CD4-positive, alpha-beta T cell treated with Interleukin-17A for 4 hours (primary cell): ENCODE data around the gene NLE1.
"Not testable (repeated sequence)": the region's sequence is repeated elsewhere in the genome, so short reads cannot be mapped to it uniquely, and the experiment has no call there.

ENCODE experiments used
- DNase-seq: peaks from one replicate; pipeline ENCODE4 v3.0.0-alpha.2; 2020; ENCODE audit warnings: mixed read lengths

The NLE1 gene

DNA sequence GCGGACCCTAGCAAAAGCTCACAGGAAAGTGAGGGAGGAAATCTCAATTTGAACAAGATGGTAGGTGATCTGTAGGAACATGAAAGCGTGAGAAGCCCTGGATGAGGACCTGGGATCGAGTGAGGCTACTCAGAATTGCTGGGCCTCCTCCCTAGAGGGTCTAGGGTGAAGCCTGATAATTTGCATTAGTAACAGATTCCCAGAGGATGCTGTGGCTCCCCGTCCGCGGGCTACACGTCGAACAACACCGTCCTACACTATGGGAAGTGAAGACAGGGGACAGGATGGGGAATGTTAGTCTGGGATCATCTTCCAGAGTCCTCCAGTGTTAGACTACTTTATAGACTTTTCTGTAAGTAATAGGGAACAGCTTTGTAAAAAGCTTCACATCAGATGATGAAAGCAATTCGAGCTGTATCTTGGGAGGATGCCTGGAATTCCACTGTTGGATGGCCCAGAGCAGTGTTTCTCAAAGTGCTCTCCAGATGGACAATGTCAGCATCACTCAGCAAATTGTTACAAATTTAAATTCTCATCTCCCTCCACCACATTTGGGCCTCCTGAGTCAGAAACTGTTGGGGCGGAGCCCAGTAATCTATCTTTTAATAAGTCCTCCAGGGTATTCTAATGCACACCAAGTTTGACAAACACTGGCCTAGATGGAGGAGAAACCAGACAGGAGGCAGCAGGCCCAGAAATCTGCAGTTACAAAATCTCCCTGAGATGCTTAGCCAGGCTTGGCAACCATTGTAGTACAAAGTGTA lies 14.2 kb downstream of the NLE1 start:
- no peak for DNase-seq

DNA sequence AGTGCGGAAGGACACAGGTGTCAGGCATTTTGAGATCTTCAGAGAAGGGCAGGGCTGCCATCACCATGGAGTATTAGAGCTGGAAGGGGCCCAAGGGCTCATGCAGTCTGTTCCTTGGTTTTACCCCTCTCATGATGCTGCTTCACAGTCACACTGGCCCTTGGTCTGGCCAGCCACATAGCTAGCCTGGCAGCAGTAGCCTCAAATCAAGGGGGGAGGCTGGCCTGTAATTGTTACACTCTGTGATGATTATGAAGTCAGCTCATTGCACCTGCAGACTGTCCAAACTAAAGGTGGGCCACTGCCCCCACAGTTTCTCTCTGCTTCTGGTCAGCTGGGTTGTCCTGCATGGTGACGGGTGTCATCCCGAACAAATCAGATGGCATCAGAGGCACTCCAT lies 20.8 kb downstream of the NLE1 start, which contains the start of gene FNDC8:
Gene FNDC8 (plus strand): TSS at position 301 of the 400 bp plus-strand sequence. CDS start 79 bp downstream, at position 380.
- DNase-seq: no peak

DNA sequence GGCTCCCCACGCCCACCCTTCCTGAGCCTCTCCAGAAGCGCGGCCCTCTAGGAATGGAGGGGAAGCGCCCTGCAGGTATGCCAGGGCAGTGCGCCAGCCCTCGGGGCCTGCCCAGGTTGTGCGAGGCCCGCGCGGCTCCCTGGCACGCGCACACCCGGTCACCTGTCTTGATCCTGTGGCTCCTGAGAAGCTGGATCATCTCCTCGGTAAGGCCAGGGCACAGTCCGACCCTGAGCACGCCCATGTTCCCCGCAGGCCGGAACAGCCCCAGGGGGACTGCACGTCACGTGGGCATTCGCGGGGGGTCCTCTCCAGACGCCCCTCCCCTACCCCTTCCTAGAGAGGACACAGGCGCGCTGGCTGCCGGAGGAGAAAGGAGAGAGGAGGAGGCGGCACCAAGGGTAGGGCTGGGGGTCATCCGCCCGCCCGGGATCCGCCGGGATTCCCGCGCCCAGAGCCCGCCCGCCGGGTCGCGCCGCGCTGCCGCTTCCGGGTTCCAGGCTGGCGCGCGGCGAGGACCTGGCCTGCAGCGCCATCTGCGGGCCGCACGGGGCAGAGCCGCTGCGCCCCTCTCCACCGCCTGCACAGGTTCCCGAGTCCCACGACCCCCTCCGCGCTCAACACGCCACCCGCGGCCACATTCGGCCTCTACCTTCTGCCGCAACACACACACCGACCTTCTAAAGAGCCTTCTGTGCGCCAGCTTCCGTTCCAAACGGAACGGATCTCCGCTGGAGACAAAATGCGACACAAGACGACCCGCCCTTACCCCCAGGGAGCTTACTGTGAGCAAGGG lies 22.5 kb downstream of the NLE1 start, which contains the start of gene RAD51D:
Gene RAD51D (minus strand): TSS at position 491 of the 796 bp plus-strand sequence. CDS start 247 bp downstream, at position 244.
- DNase-seq: peak; percentile 86

DNA sequence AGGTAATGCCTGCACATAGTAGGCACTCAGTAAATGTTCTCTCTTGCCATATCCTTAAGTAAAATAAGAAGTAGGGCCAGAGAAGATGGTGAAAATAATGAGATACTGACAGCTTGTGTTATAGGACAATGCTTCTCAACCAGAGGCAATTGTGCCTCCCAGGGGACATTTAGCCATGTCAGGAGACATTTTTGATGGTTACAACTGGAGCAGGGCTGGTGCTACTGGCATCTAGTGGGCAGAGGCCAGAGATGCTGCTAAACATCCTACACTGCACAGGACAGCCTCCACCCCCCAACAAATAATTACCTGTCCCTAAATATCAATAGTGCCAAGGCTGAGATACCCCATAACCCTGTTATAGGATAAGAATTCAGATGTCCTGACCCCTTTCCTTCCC lies 24.1 kb downstream of the NLE1 start:
- DNase-seq: peak; percentile 41

DNA sequence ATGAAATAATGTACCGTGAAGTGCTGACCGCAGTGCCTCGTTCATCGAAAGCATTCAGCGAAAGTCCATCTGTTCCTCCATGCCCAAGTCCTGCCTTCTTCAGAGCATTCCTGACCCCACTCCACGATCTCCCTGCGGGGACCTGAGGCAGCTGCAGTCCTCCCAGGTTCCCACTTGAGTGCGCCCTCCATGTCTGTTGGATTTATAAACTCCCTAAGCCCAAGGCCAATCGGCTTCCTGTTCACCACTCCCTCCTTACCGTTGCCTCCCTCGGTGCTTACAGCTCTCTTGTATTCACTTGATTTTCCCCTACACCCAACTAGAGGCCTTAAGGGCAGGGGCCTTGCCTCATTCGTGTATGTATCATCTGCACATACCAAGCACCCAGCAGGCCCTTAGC lies 25.3 kb downstream of the NLE1 start:
- DNase-seq: no peak

DNA sequence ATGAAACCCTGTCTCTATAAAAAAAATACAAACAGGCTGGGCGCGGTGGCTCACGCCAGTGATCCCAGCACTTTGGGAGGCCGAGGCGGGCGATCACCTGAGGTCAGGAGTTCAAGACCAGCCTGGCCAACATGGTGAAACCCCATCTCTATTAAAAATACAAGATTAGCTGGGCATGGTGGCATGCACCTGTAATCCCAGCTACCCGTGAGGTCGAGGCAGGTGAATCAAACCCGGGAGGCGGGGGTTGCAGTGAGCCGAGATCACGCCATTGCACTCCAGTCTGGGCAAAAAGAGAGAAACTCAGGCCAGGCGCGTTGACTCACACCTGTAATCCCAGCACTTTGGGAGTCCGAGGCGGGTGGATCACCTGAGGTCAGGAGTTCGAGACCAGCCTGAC lies 31.3 kb downstream of the NLE1 start:
- DNase-seq: not testable (repeated sequence)

DNA sequence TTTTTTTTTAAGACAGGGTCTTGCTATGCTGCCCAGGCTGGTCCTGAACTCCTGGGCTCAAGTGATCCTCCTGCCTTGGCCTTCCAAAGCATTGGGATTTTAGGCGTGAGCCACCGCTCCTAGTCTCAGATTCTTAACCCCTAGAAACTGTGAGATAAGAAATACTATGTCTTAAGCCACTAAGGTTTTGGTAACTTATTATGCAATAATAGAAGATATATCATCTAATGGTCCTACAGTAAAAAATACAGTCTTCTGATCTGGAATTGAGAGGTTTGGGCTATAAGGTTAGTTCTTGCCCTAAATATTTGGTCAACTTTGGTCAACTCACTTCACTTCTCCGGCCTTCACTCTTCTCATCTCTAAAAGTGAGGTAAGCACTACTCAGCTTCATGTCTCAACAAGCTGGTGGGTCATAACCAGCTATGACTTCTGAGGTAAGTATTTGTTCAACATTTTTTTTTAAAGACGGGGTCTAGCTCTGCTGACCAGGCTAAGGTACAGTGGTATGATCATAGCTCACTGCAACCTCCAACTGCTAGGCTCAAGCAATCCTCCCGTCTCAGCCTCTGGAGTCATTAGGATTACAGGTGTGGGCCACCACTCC lies 37.2 kb downstream of the NLE1 start:
- DNase-seq: no peak

DNA sequence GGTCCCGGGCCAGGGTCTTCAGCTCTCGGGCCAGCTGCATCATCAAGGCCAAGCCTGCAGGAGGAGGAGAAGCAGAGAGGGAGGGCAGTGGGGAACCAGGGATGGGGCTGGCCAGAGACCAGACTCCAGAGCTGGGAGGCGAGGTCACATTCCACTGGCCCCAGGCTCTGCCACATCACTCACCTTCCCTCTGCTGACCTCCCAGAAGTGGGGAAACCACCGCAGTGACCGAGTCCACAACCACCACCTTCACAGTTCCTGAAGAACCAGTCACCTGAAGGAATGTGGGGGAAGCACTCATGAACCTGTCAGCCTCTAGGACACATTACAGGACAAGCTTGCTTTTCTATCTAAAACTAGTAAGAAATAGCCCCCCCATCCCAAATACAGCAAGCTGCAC lies 38.8 kb downstream of the NLE1 start:
- DNase-seq: no peak

DNA sequence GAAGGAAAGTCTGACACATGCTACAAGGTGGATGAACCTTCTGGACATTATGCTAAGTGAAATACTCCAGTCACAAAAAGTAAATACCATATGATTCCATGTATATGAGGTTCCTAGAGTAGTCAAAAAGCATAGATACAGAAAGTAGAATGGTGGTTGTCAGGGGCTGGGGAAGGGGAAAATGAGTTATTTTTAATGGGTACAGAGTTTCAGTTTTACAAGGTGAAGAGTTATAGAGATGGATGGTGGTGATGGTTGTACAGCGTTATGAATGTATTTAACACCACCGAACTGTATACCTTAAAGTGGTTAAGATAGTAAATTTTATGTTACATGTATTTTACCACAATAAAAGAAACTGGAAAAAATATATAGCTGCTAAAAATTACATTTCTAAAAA lies 40.4 kb downstream of the NLE1 start:
- DNase-seq: no peak

DNA sequence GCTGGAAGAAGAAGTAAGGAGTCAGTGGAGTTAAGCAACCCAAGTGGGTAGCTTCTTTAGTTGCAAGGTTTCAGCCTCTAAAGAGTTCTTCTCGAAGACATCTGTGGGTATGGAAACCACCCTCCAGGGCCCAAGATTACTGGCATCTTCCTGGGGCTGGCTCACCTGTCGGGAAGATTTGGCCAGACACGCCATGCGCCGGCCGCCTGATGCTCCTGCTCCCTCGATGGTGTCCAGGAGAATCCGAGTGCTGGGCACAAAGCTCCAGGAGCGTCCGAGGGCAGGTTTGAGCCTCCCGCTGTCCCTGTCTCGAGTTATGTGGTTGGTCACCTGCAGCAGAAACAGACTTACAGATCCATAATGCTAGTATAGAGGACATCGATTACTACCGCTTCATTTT lies 41.1 kb downstream of the NLE1 start:
- no peak for DNase-seq

DNA sequence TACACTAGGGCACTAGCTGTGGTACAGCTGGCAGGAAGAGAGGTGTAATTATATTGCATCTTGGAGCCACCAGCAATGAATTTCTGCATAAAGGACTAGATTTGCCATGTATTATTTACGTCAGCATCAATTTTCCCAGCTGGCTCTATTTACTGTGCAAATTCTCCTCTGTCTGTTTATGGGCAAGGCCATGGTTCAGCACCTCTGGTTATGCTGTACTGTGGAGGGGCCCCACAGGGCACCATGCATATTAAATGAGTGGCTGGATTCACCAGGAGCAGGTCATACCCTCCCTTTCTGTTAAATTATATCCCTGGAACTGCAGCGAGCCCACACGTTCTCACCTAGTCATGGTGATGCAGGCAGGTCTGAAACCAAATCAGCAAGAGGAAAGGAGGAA lies 42.2 kb downstream of the NLE1 start:
- no peak for DNase-seq

DNA sequence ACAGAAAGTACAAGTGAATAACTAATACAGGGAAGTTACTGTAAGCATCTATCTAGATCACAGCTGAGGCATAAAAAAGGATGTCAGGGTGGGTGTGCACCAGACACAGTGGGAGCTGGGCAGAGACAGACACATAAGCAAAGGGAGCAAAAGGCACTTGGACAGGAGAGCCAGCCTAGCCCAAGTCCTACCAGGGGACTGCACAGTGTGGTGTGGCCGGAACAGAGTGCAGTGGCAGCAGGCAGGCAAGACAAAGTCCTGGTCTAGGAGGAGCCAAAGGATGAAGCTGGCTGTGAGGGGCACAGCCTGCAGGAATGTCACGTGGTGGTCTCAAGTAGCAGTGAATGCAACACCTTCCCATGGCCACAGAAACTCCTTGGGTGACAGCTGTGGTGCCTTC lies 44.3 kb downstream of the NLE1 start:
- no peak for DNase-seq

DNA sequence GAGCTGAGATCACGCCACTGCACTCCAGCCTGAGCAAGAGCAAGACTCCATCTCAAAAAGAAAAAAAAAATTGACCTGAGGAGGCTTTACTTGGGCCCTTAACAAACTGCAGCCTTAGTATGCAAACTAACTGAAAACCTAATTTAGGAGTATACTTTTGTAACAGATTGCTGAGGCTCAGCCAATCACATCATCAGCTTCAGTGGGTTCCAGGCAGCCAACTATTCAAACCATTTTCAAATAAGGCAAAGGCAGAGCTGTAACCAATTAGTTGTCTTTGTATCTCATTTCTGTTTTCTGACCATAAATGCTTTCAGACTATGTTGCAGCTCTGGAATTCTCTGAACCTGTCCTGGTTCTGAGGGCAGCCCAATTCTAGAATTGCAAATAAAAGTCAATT lies 46.4 kb downstream of the NLE1 start:
- DNase-seq: no peak

DNA sequence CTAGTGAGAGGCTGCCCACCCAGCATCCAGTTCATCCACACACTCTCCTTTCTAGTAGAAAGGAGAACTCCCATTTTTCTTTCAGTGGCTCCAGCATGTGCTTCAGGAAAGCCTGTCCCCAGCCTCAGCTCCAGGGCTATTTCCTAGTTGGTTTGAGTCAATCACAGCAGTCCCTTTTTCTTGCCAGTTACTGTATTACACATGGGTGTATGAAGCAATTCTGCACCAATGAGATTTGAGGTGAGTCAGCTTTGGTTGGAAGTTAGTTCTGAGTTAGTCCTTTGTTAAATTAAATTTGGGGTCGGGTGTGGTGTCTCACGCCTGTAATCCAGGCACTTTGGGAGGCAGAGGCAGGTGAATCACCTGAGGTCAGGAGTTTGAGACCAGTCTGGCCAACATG lies 47.2 kb downstream of the NLE1 start:
- DNase-seq: no peak

DNA sequence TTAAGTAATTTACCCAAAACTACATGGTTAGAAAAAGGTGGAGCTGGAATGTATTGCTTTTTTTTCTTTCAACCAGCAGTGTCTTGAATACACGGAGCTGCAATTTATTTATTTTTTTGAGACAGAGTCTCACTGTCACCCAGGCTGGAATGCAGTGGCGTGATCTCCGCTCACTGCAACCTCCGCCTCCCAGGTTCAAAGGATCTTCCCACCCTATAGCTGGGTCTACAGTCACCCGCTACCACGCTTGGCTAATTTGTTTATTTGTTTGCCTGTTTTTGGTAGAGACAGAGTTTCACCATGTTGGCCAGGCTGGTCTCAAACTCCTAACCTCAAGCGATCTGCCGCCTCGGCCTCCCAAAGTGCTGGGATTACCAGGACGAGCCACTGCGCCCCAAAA lies 51.4 kb downstream of the NLE1 start:
- DNase-seq: not testable (repeated sequence)

DNA sequence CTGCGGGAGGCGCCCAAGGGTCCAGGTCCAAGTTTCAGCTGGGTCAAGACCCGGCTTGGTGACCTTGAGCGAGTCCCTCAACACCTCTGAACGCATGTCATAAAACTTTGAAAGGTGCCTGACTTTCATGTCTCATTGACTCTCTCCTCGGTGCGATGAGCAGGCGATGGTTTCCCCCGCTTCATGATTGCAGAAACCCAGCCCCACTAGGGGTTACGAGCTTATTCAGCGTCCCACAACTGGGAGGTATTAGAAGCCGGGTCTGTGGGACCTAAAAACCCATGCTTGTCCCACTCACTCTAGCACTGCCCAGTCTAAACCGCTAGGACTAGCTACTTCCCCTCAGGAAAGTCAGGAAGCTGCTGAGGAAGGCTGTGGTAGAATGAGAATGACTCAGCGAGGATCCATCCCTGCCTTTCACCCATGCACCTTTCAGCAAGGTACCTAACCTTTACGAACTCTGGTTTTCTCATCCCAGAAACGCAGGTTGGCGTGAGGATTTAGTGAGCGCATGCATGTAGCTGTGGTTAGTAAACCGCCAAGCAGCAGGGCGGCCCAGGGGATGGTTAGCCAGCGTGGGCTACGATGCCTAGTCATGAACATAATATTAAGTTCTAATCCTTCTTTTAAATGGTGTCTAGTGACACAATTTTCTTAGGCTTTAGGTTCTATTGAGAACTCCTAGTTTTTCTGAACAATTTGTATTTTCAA lies 52.4 kb downstream of the NLE1 start:
- DNase-seq: peak; percentile 69

DNA sequence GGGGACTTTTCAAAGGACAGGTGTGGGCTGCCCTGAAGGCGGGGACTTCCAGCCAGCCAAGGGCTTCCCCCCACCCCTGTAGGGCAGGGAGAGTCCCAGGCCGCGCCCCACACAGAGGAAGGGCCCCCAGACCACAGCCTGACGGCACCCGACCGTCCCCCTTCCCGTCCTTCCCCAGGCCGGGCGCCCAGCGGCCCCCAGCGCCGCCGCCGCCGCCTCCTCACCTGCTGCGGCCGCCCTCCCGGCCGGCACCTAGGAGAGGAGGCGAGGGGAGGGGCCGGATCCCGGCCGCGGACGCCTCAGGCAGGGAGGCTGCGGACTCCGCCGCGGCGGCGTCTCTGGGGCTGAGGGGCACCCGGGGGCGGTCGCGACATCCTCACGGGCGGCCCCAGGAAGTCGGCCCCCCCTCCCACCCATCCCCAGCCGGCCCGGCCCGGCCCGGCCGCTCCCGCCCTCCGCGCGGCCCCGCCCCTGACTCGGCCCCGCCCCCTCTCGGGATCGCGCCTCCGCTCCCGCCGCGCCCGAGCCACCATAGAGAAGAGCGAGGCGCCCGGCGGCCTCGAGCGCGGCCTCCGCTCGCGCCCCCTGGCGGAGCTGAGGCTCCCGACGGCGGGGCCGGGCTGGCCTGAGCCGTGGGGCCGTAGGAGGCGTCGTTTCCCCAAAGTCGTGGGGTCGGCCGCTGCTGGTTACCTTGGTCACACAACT lies 53.1 kb downstream of the NLE1 start:
- DNase-seq: peak; percentile 93

DNA sequence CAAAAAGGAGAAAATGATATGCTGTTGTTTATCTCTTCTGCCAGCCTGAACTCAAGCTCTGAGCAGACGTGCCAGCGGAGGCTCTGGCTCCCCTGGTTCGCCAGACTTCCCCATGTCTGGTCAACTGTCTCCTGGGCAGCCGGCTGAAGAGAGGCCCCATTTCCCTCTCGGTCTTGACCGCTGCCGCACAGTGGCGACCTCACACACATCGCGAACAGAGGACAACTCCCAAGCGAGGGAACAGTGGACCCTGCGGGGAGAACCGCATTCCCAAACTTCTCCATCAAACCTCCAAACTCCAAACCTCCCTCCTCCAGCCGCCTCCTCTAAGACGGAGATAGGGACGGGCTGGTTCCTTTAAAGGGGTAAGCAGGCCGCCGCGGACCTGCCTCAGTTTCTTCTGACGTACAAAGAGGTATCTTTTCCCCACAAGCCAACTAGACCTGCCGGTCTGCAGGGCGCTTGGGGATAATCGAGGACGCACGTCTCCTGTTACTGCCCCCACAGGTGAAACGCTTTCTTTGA lies 53.7 kb downstream of the NLE1 start:
- peak; percentile 37 for DNase-seq

DNA sequence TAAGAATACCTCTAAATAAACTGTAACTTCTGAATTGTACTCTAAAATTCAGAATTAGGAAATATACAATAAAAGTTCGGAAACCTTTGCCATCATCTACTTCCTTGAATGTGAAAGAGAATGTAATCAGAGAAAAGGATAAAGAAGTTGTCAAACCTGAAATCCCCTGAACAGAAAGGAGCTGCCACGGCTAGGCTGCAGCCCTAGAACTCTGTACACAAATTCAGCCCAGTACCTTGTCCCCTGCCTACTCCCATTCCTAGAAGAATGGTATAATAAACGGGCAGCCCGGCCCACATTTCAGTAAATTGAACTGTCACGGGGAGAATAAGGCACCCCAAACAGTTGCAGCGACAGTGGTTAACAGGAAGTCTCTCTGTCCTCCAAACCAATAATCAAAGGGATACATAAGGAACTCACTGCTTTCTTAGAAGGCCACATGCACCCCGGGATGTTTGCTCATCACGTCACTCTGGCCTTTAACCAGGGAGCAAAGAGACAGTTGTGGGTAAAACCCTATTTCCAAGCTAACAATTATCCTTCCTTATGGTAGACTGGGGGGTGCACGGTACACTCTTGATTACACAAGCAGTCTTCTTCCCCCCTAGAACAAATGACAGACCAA lies 54.3 kb downstream of the NLE1 start:
- peak; percentile 42 for DNase-seq

DNA sequence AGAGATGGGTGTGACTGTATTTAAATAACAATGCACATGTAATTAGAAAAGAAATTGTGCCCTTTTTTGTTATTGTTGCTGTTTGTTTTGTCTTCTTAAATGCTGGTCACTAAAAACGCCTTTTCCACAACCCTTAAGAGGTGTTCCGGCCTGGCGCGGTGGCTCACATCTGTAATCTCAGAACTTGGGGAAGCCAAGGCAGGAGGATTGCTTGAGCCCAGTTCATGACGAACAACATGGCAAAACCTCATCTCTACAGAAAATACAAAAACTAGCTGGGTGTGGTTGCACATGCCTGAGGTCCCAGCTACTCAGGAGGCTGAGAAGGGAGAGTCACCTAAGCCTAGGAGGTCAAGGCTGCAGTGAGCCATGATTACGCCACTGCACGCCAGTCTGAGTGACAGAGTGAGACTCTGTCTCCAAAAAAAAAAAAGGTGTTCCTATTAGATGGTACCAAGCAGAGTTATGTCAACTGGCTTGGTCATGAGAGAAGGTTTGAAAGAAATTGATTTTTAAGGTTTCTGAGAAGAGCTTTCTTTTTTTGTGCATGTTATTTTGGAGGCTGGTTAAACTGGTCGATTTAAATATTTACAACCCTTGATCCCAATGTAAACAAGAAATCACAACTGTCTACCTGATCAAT lies 55.1 kb downstream of the NLE1 start:
- DNase-seq: peak; percentile 22

DNA sequence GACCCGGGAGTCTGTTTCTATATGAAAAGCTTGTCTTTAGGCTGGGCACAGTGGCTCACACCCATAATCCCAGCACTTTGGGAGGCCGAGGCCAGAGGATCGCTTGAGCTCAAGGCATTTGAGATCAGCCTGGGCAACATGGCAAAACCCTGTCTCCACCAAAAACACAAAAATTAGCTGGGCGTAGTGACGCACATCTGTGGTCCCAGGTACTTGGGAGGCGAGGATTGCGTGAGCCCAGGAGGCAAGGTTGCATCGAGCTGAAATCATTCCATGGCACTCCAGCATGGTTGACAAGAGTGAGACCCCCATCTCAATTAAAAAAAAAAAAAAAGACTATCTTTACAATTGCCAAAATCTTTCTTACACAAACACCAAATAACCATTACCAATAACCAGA lies 55.9 kb downstream of the NLE1 start:
- DNase-seq: no peak
